Measurements from ENCODE around the gene RASEF.
A peak's percentile ranks its signal among the peaks of the same experiment; 100 is the strongest.
"Not testable (repeated sequence)": the region's sequence is repeated elsewhere in the genome, so short reads cannot be mapped to it uniquely, and the experiment has no call there.

Gene RASEF

DNA sequence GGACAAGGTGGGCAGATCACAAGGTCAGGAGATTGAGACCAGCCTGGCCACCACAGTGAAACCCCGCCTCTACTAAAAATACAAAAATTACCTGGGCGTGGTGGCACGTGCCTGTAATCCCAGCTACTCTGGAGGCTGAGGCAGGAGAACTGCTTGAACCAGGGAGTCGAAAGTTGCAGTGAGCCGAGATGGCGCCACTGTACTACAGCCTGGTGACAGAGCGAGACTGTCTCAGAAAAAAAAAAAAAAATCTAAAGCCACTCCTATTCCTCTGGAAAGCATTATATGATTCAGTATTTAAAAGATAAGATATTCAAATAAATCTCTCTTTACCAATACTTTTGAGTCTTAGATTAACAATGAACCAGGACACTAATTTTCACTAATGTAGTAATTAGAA lies 13.0 kb upstream of the RASEF start:
- H3K27me3 ChIP-seq (ENCODE audit: control insufficient read depth in 5 of 5, insufficient read depth in 4 of 5, low read length in 5 of 5); H3K4me3 ChIP-seq (ENCODE audit: low read depth in 1 of 5, low read length in 5 of 5); H3K4me1 ChIP-seq (ENCODE audit: control insufficient read depth in 5 of 5, insufficient read depth in 5 of 5, low read length in 5 of 5); H3K27ac ChIP-seq (ENCODE audit: low read depth, low read length); H3K9me3 ChIP-seq (ENCODE audit: control insufficient read depth in 5 of 5, low read length in 5 of 5); H3K9ac ChIP-seq (ENCODE audit: low read length in 5 of 5); H3K36me3 ChIP-seq (ENCODE audit: control insufficient read depth in 5 of 5, insufficient read depth in 5 of 5, low read length in 5 of 5): not testable (repeated sequence)

GRCh38 chr9:83072498-83072897 lies 9.6 kb upstream of the RASEF start:
- not testable (repeated sequence) for H3K9ac ChIP-seq (ENCODE audit: low read length in 5 of 5); H3K27ac ChIP-seq (ENCODE audit: low read depth, low read length); H3K9me3 ChIP-seq (ENCODE audit: control insufficient read depth in 5 of 5, low read length in 5 of 5); H3K36me3 ChIP-seq (ENCODE audit: control insufficient read depth in 5 of 5, insufficient read depth in 5 of 5, low read length in 5 of 5); H3K27me3 ChIP-seq (ENCODE audit: control insufficient read depth in 5 of 5, insufficient read depth in 4 of 5, low read length in 5 of 5); H3K4me3 ChIP-seq (ENCODE audit: low read depth in 1 of 5, low read length in 5 of 5); H3K4me1 ChIP-seq (ENCODE audit: control insufficient read depth in 5 of 5, insufficient read depth in 5 of 5, low read length in 5 of 5)

GRCh38 chr9:83071626-83072025 lies 8.7 kb upstream of the RASEF start:
- H3K27me3 ChIP-seq (ENCODE audit: control insufficient read depth in 5 of 5, insufficient read depth in 4 of 5, low read length in 5 of 5): no peaks in the 10 kb centered on the region
- no peaks in the 10 kb centered on the region for H3K9me3 ChIP-seq (ENCODE audit: control insufficient read depth in 5 of 5, low read length in 5 of 5)
- no peak overlapping the region for H3K9ac ChIP-seq (ENCODE audit: low read length in 5 of 5)
- H3K36me3 ChIP-seq (ENCODE audit: control insufficient read depth in 5 of 5, insufficient read depth in 5 of 5, low read length in 5 of 5): no peaks in the 10 kb centered on the region
- no peak overlapping the region for H3K4me3 ChIP-seq (ENCODE audit: low read depth in 1 of 5, low read length in 5 of 5)
- H3K27ac ChIP-seq (ENCODE audit: low read depth, low read length): no peak overlapping the region
- no peaks in the 10 kb centered on the region for H3K4me1 ChIP-seq (ENCODE audit: control insufficient read depth in 5 of 5, insufficient read depth in 5 of 5, low read length in 5 of 5)

DNA sequence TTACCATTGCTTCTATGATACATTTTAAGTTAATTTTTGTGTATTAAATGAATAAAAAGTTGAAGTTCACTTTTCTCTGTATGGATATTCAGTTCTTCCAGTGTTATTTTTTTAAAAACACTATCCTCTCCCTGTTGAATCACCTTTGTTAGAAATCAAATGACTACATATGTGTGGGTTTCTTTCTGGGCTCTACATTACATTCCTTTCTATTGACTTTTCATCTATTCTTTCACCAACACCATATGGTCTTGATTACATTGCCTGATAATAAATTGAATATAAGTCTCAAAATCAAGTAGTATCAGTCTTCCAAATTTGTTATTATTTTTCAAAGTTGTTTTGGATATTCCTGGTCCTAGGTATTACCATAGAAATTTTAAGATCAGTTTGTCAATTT lies 7.3 kb upstream of the RASEF start:
- Histone ChIP-seq H3K4me1 (ENCODE audit: control insufficient read depth in 5 of 5, insufficient read depth in 5 of 5, low read length in 5 of 5) (no peaks in the 10 kb centered on the region), H3K27ac (ENCODE audit: low read depth, low read length) (no peak overlapping the region), H3K36me3 (ENCODE audit: control insufficient read depth in 5 of 5, insufficient read depth in 5 of 5, low read length in 5 of 5) (no peaks in the 10 kb centered on the region), H3K9me3 (ENCODE audit: control insufficient read depth in 5 of 5, low read length in 5 of 5) (no peaks in the 10 kb centered on the region), H3K9ac (ENCODE audit: low read length in 5 of 5) (no peak overlapping the region), H3K27me3 (ENCODE audit: control insufficient read depth in 5 of 5, insufficient read depth in 4 of 5, low read length in 5 of 5) (peaks cover 0 to 4% (median under 1%) of the 10 kb centered on the region in 5 donors), H3K4me3 (ENCODE audit: low read depth in 1 of 5, low read length in 5 of 5) (no peak overlapping the region)

- no peaks in the 10 kb centered on the region for H3K4me1 ChIP-seq (ENCODE audit: control insufficient read depth in 5 of 5, insufficient read depth in 5 of 5, low read length in 5 of 5)
- no peaks in the 10 kb centered on the region for H3K9me3 ChIP-seq (ENCODE audit: control insufficient read depth in 5 of 5, low read length in 5 of 5)
- peaks cover 0 to 4% (median 4%) of the 10 kb centered on the region in 5 donors for H3K27me3 ChIP-seq (ENCODE audit: control insufficient read depth in 5 of 5, insufficient read depth in 4 of 5, low read length in 5 of 5)
- no peaks in the 10 kb centered on the region for H3K36me3 ChIP-seq (ENCODE audit: control insufficient read depth in 5 of 5, insufficient read depth in 5 of 5, low read length in 5 of 5)
- no peak overlapping the region for H3K9ac ChIP-seq (ENCODE audit: low read length in 5 of 5)
- H3K27ac ChIP-seq (ENCODE audit: low read depth, low read length): no peak overlapping the region
- H3K4me3 ChIP-seq (ENCODE audit: low read depth in 1 of 5, low read length in 5 of 5): no peak overlapping the region
Observed at GRCh38 chr9:83069651-83070050, 6.7 kb upstream of the RASEF start.

DNA sequence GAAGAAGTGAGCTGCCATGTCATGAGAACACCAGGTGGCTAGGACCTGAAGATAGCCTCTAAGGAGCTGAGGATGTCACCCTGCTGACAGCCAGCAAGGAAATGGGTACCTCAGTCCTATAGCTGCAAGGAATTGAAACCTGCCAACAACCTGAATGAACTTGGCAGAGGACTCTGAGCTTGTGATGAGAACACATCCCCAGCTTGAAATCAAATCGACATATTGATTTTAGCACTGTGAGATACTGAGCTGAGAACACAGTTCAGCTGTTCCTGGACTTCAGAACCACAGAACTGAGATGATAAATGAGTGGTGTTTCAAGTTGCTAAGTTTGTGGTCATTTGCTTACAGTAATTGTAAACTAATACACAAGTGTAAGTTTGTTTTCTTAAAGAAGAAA lies 5.5 kb upstream of the RASEF start:
- no peaks in the 10 kb centered on the region for H3K36me3 ChIP-seq (ENCODE audit: control insufficient read depth in 5 of 5, insufficient read depth in 5 of 5, low read length in 5 of 5)
- no peak overlapping the region for H3K4me3 ChIP-seq (ENCODE audit: low read depth in 1 of 5, low read length in 5 of 5)
- no peak overlapping the region for H3K27ac ChIP-seq (ENCODE audit: low read depth, low read length)

DNA sequence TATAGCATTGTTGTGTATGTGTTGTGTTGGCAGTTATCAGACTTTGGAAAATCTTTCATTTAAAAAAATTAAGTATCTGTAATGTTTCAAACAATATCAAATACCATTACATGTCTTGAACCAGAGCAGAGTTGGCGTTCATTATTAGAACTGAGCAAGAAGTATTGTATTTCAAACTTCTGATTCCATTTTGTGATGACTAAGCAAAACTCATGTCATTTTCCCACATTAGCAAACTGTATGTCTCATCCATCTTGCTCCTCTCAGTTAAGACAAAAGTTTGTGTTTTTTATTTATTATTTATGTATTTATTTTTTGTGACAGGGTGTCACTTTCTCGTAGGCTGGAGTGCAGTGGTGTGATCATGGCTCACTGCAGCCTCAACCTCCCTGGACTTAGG lies 4.6 kb upstream of the RASEF start:
- peaks cover 9 to 17% (median 12%) of the 10 kb centered on the region in 5 donors for H3K27me3 ChIP-seq (ENCODE audit: control insufficient read depth in 5 of 5, insufficient read depth in 4 of 5, low read length in 5 of 5)
- H3K27ac ChIP-seq (ENCODE audit: low read depth, low read length): no peak overlapping the region
- no peaks in the 10 kb centered on the region for H3K36me3 ChIP-seq (ENCODE audit: control insufficient read depth in 5 of 5, insufficient read depth in 5 of 5, low read length in 5 of 5)
- no peaks in the 10 kb centered on the region for H3K9me3 ChIP-seq (ENCODE audit: control insufficient read depth in 5 of 5, low read length in 5 of 5)
- H3K9ac ChIP-seq (ENCODE audit: low read length in 5 of 5): no peak overlapping the region
- H3K4me1 ChIP-seq (ENCODE audit: control insufficient read depth in 5 of 5, insufficient read depth in 5 of 5, low read length in 5 of 5): peaks cover 0 to 7% (median 6%) of the 10 kb centered on the region in 5 donors
- H3K4me3 ChIP-seq (ENCODE audit: low read depth in 1 of 5, low read length in 5 of 5): no peak overlapping the region

More for the DNA sequence above, 5.5 kb upstream of the RASEF start:
- Histone ChIP-seq H3K4me1 (ENCODE audit: control insufficient read depth in 5 of 5, insufficient read depth in 5 of 5, low read length in 5 of 5) (no peaks in the 10 kb centered on the region), H3K27me3 (ENCODE audit: control insufficient read depth in 5 of 5, insufficient read depth in 4 of 5, low read length in 5 of 5) (peaks cover 3 to 9% (median 4%) of the 10 kb centered on the region in 5 donors), H3K9ac (ENCODE audit: low read length in 5 of 5) (no peak overlapping the region), H3K9me3 (ENCODE audit: control insufficient read depth in 5 of 5, low read length in 5 of 5) (no peaks in the 10 kb centered on the region)

GRCh38 chr9:83066771-83067170 lies 3.8 kb upstream of the RASEF start:
- H3K9ac ChIP-seq (ENCODE audit: low read length in 5 of 5): no peak overlapping the region
- H3K4me1 ChIP-seq (ENCODE audit: control insufficient read depth in 5 of 5, insufficient read depth in 5 of 5, low read length in 5 of 5): peaks cover 0 to 15% (median 13%) of the 10 kb centered on the region in 5 donors
- H3K4me3 ChIP-seq (ENCODE audit: low read depth in 1 of 5, low read length in 5 of 5): no peak overlapping the region
- no peaks in the 10 kb centered on the region for H3K36me3 ChIP-seq (ENCODE audit: control insufficient read depth in 5 of 5, insufficient read depth in 5 of 5, low read length in 5 of 5)
- H3K27ac ChIP-seq (ENCODE audit: low read depth, low read length): no peak overlapping the region
- H3K9me3 ChIP-seq (ENCODE audit: control insufficient read depth in 5 of 5, low read length in 5 of 5): no peaks in the 10 kb centered on the region
- H3K27me3 ChIP-seq (ENCODE audit: control insufficient read depth in 5 of 5, insufficient read depth in 4 of 5, low read length in 5 of 5): peaks cover 12 to 19% (median 18%) of the 10 kb centered on the region in 5 donors

DNA sequence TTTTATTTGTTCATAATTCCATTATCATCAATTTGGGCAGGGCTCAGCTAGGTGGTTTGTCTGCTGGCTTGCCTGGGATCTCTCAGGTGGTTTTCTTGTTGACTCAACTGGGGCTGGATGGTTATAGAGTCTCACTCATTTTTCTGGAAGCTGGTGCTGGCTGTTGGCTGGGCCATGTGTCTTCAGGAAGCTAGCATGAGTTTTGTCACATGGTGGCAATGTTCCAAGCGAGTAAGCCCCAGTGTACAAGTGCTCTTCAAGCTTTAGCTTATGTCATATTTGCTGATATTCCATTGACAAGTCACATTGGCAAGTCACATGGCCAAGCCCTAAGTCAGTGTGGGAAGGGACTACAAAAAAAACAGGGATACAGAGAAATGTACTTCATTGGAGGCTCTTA lies 2.3 kb upstream of the RASEF start:
- peaks cover 18 to 28% (median 26%) of the 10 kb centered on the region in 5 donors for H3K27me3 ChIP-seq (ENCODE audit: control insufficient read depth in 5 of 5, insufficient read depth in 4 of 5, low read length in 5 of 5)
- H3K4me1 ChIP-seq (ENCODE audit: control insufficient read depth in 5 of 5, insufficient read depth in 5 of 5, low read length in 5 of 5): peaks cover 0 to 16% (median 13%) of the 10 kb centered on the region in 5 donors
- no peak overlapping the region for H3K4me3 ChIP-seq (ENCODE audit: low read depth in 1 of 5, low read length in 5 of 5)
- H3K9ac ChIP-seq (ENCODE audit: low read length in 5 of 5): no peak overlapping the region
- H3K36me3 ChIP-seq (ENCODE audit: control insufficient read depth in 5 of 5, insufficient read depth in 5 of 5, low read length in 5 of 5): no peaks in the 10 kb centered on the region
- no peak overlapping the region for H3K27ac ChIP-seq (ENCODE audit: low read depth, low read length)
- H3K9me3 ChIP-seq (ENCODE audit: control insufficient read depth in 5 of 5, low read length in 5 of 5): no peaks in the 10 kb centered on the region

- H3K9me3 ChIP-seq (ENCODE audit: control insufficient read depth in 5 of 5, low read length in 5 of 5): no peaks in the 10 kb centered on the region
- no peak overlapping the region for H3K27ac ChIP-seq (ENCODE audit: low read depth, low read length)
- H3K9ac ChIP-seq (ENCODE audit: low read length in 5 of 5): no peak overlapping the region
- H3K36me3 ChIP-seq (ENCODE audit: control insufficient read depth in 5 of 5, insufficient read depth in 5 of 5, low read length in 5 of 5): no peaks in the 10 kb centered on the region
- H3K4me1 ChIP-seq (ENCODE audit: control insufficient read depth in 5 of 5, insufficient read depth in 5 of 5, low read length in 5 of 5): peaks cover 0 to 16% (median 13%) of the 10 kb centered on the region in 5 donors
- peaks cover 18 to 34% (median 28%) of the 10 kb centered on the region in 5 donors for H3K27me3 ChIP-seq (ENCODE audit: control insufficient read depth in 5 of 5, insufficient read depth in 4 of 5, low read length in 5 of 5)
- H3K4me3 ChIP-seq (ENCODE audit: low read depth in 1 of 5, low read length in 5 of 5): peak overlapping the region in 4 of 5 donors; percentile 17 to 49 (median 30)
Observed at GRCh38 chr9:83061990-83062650, 822 bp downstream of the RASEF start.

Data from subcutaneous abdominal adipose tissue (tissue), 5 donors.